K562 (cell line): ENCODE data around the gene LZTS3. TPM values are rescaled to one million over a fixed set of nuclear protein-coding genes. Genes with fewer than 3 reads are reported as not detected.

Experiments
- ATAC-seq: fragments of 200-7000 bp; cut with Tn5 transposase; 3 replicates; pipeline ENCODE4 v1.9.1; 2020; ENCODE audit warnings: moderate library complexity
- BruUV-seq: library from RNA; stranded (reverse); fragments of 400-500 nt; replicated peaks from 2 replicates; lab custom pipeline; 2021; lab: Mats Ljungman, UMichigan
- CTCF ChIA-PET: fragments of 300-600 bp; formaldehyde crosslinking; extraction: SDS; loops from one replicate; lab custom pipeline; 2021; ENCODE audit warnings: low intra/inter-chr PET ratio; lab: Yijun Ruan, JAX
- POLR2A ChIA-PET: fragments of 300-600, 350-650 bp; sonication (Branson Sonifier 250); formaldehyde crosslinking; extraction: SDS; loops from one replicate; lab custom pipeline; 2021; ENCODE audit warnings: antibody characterized with exemption, inconsistent platforms; lab: Yijun Ruan, JAX
- DNase-seq, 4 experiments: peaks; one replicate each; pipeline versions ENCODE4 v3.0.0 to v3.0.0-alpha.2; 2011 to 2018; ENCODE audit warnings: low spot score in 3 of 4, mixed read lengths in 3 of 4; ENCODE audit errors: extremely low read depth in 1 of 4
- FAIRE-seq: peaks from 2 replicates; lab custom pipeline; 2011; peaks lifted over from hg19 to GRCh38; lab: Jason Lieb, UNC
- H2AFZ ChIP-seq: 2 replicates; pipeline ENCODE4 v1.6.0; 2011; ENCODE audit warnings: low read depth, low read length, control low read depth, inconsistent platforms
- H3K27ac ChIP-seq: fragments of 200-600 bp; 3 replicates; pipeline ENCODE4 v1.8.0; 2011; ENCODE audit warnings: low read depth, mild to moderate bottlenecking, control low read depth, inconsistent platforms, low read length, moderate library complexity, mixed read lengths; ENCODE audit errors: extremely low read depth
- H3K27me3 ChIP-seq, 2 experiments: fragments of 300-600 bp in 1 of 2; 2 replicates in 1 of 2; 3 replicates in 1 of 2; pipeline versions ENCODE4 v1.6.0 to v1.8.0; 2011; ENCODE audit warnings: inconsistent platforms in 2 of 2, low read length in 2 of 2, mild to moderate bottlenecking in 1 of 2, mixed read lengths in 1 of 2, moderate library complexity in 1 of 2; ENCODE audit not compliant: control insufficient read depth in 2 of 2, insufficient read depth in 2 of 2
- H3K36me3 ChIP-seq: fragments of 300-600 bp; 3 replicates; pipeline ENCODE4 v1.8.0; 2011; ENCODE audit warnings: mild to moderate bottlenecking, low read length, inconsistent platforms; ENCODE audit not compliant: control insufficient read depth, insufficient read depth
- H3K4me1 ChIP-seq, 2 experiments: fragments of 200-600 bp in 1 of 2; replicated peaks in 1 of 2; 2 replicates in 1 of 2; 3 replicates in 1 of 2; pipeline versions ENCODE4 v1.5.1 to v1.8.0; 2011; ENCODE audit warnings: inconsistent platforms in 2 of 2, low read length in 2 of 2, mild to moderate bottlenecking in 1 of 2, mixed read lengths in 1 of 2, moderate library complexity in 1 of 2; ENCODE audit not compliant: control insufficient read depth in 2 of 2, insufficient read depth in 2 of 2
- H3K4me2 ChIP-seq: 2 replicates; pipeline ENCODE4 v1.6.1; 2011; ENCODE audit warnings: low read length, control low read depth, inconsistent platforms, mixed read lengths; ENCODE audit not compliant: insufficient read depth
- H3K4me3 ChIP-seq: fragments of 200-600 bp; sonication (generic), shearing (Covaris generic); 2 replicates; pipeline ENCODE4 v1.5.1; 2016; ENCODE audit warnings: control low read depth, inconsistent platforms
- H3K79me2 ChIP-seq: fragments of 200-600 bp; 3 replicates; pipeline ENCODE4 v1.8.0; 2011; ENCODE audit warnings: low read length, inconsistent platforms; ENCODE audit not compliant: control insufficient read depth, insufficient read depth
- H3K9ac ChIP-seq, 2 experiments: 2 replicates each; pipeline versions ENCODE4 v1.6.0 to v1.6.1; 2011; ENCODE audit warnings: low read depth in 2 of 2, low read length in 2 of 2, control low read depth in 1 of 2, inconsistent platforms in 1 of 2, mild to moderate bottlenecking in 1 of 2, mixed read lengths in 1 of 2; ENCODE audit not compliant: insufficient read depth in 1 of 2
- H3K9me1 ChIP-seq: one replicate; pipeline ENCODE4 v1.6.0; 2011; ENCODE audit warnings: inconsistent platforms, mild to moderate bottlenecking, low read length, moderate library complexity; ENCODE audit not compliant: control insufficient read depth, insufficient read depth
- H3K9me3 ChIP-seq: replicated peaks from 2 replicates; pipeline ENCODE4 v1.5.1; 2011; ENCODE audit warnings: low read depth, low read length, inconsistent platforms; ENCODE audit not compliant: control insufficient read depth, insufficient read depth
- H4K20me1 ChIP-seq: replicated peaks from 2 replicates; pipeline ENCODE4 v1.6.1; 2011; ENCODE audit warnings: low read length, inconsistent platforms, mixed read lengths; ENCODE audit not compliant: control insufficient read depth, insufficient read depth
- EGR1 ChIP-seq: fragments of 450-650 bp; conservative IDR thresholded peaks from 2 replicates; pipeline ENCODE4 v1.6.1; 2017; ENCODE audit warnings: mild to moderate bottlenecking
- EHMT2 ChIP-seq: fragments of 450-650 bp; IDR thresholded peaks from 2 replicates; pipeline ENCODE4 v1.6.1; 2018; ENCODE audit warnings: antibody characterized with exemption
- HMG20A ChIP-seq: fragments of 450-650 bp; formaldehyde crosslinking; conservative IDR thresholded peaks from 2 replicates; pipeline ENCODE4 v1.4.0; 2020; ENCODE audit warnings: mild to moderate bottlenecking, mixed read lengths
- MBD2 ChIP-seq: sonication (generic); IDR thresholded peaks from 2 replicates; pipeline ENCODE4 v1.6.1; 2016; ENCODE audit warnings: low read depth, borderline replicate concordance
- NFYB ChIP-seq: IDR thresholded peaks from 2 replicates; pipeline ENCODE4 v1.6.1; 2011; ENCODE audit warnings: mild to moderate bottlenecking, moderate library complexity; ENCODE audit not compliant: insufficient read length; ENCODE audit errors: extremely low read depth
- NONO ChIP-seq, 2 experiments: fragments of 200-400 bp in 1 of 2; fragments of 450-650 bp in 1 of 2; formaldehyde crosslinking in 1 of 2; IDR thresholded peaks; 2 replicates each; pipeline ENCODE4 v1.6.1; 2017; ENCODE audit warnings: low read depth in 2 of 2, mild to moderate bottlenecking in 2 of 2, moderate library complexity in 2 of 2, low read length in 1 of 2
- NRF1 ChIP-seq, 2 experiments: fragments of 450-650 bp; IDR thresholded peaks in 1 of 2; conservative IDR thresholded peaks in 1 of 2; 2 replicates each; pipeline ENCODE4 v1.6.1; 2014; ENCODE audit warnings: mild to moderate bottlenecking in 2 of 2
- POLR2AphosphoS2 ChIP-seq: IDR thresholded peaks from 2 replicates; pipeline ENCODE4 v1.6.1; 2012; ENCODE audit warnings: low read length, improper control_type of control experiment
- PRMT5 ChIP-seq: sonication (generic); formaldehyde crosslinking; IDR thresholded peaks from 2 replicates; pipeline ENCODE4 v1.5.0; 2020; ENCODE audit warnings: missing genetic modification reagents
- RUNX1 ChIP-seq: sonication (generic); IDR thresholded peaks from 2 replicates; pipeline ENCODE4 v1.6.1; 2016; ENCODE audit warnings: antibody characterized with exemption, low read depth
- SMAD2 ChIP-seq: fragments of 150-350 bp; IDR thresholded peaks from 2 replicates; pipeline ENCODE4 v1.6.1; 2014; ENCODE audit warnings: low read depth, mild to moderate bottlenecking, low read length
- SREBF2 ChIP-seq: sonication (generic); formaldehyde crosslinking; IDR thresholded peaks from 2 replicates; pipeline ENCODE4 v1.4.0; 2020; ENCODE audit warnings: mild to moderate bottlenecking, missing genetic modification reagents
- ZNF347 ChIP-seq: fragments of 450-650 bp; formaldehyde crosslinking; IDR thresholded peaks from 2 replicates; pipeline ENCODE4 v1.4.0; 2020; ENCODE audit warnings: low read depth, mild to moderate bottlenecking, moderate library complexity
- ZNF766 ChIP-seq: fragments of 200-800 bp; sonication (Bioruptor generic); conservative IDR thresholded peaks from 2 replicates; pipeline ENCODE4 v1.6.1; 2016; ENCODE audit warnings: missing genetic modification characterization, missing compliant biosample characterization
- WGBS: fragments of 100-300 bp; shearing (Covaris generic); methylation state at CpG from one replicate; pipeline ENCODE4 v1.1.6; 2016; ENCODE audit warnings: low coverage, mixed read lengths; ENCODE audit not compliant: insufficient coverage; ENCODE audit errors: missing lambda C conversion rate; 5-methylcytosine and 5-hydroxymethylcytosine counted together
- in situ Hi-C: fragments of 300-500 bp; cut with MboI; formaldehyde crosslinking; loops from 4 replicates; pipeline ENCODE4 v1.15.0; 2018; ENCODE audit warnings: inconsistent platforms, mixed read lengths
- intact Hi-C: fragments of 100-400 bp; cut with micrococcal nuclease; formaldehyde crosslinking; loops from 2 replicates; pipeline ENCODE4 v1.14.2; 2022
- polyA plus RNA-seq, 8 experiments: library from polyadenylated mRNA; depleted of rRNA in 4 of 8; stranded (reverse) in 5 of 8; unstranded in 3 of 8; fragments of >200 nt; fragmentation: Nextera tagmentation in 2 of 8; fragmentation: Illumina TruSeq in 1 of 8; extraction: Ambion mirVana in 2 of 8; extraction: Trizol in 1 of 8; gene quantifications; 2 replicates each; pipeline versions ENCODE4 v1.2.1 to v1.2.3, GENCODE V29; 2011 to 2014; ENCODE audit warnings: inconsistent platforms in 1 of 8, missing spikeins in 1 of 8
- total RNA-seq, 7 experiments: library from RNA; depleted of rRNA in 6 of 7; stranded (reverse); fragments of >200 nt in 6 of 7; fragmentation: Illumina TruSeq in 2 of 7; extraction: Trizol in 2 of 7; gene quantifications; 2 replicates each; pipeline versions ENCODE4 v1.2.1 to v1.2.3, GENCODE V29; 2011 to 2021; ENCODE audit warnings: low replicate concordance in 1 of 7
- TF ChIP-seq, protein P1 (sequence below): fragments of 450-650 bp; conservative IDR thresholded peaks from 2 replicates; pipeline ENCODE4 v1.6.1; 2016; ENCODE audit warnings: missing genetic modification characterization, low read depth, mild to moderate bottlenecking, missing compliant biosample characterization, moderate library complexity
- TF ChIP-seq, protein P2 (sequence below): fragments of 450-650 bp; IDR thresholded peaks from 2 replicates; pipeline ENCODE4 v1.6.1; 2018; ENCODE audit warnings: mild to moderate bottlenecking, low read depth; ENCODE audit not compliant: partially characterized antibody

LZTS3 gene
- total and polyA plus RNA-seq, 9 of the 15 experiments (the other 6 are each of a cell fraction or from before 2014, with no cell fraction given): 0.07 to 2.9 (median 2.0) TPM

- Histone ChIP-seq H3K27ac (no peak overlapping the region), H3K9ac (no peak overlapping the region), H3K9me1 (no peaks in the 10 kb centered on the region), H3K4me3 (no peak overlapping the region), H3K79me2 (no peaks in the 10 kb centered on the region), H3K27me3 (no peaks in the 10 kb centered on the region), H3K9me3 (no peaks in the 10 kb centered on the region), H3K4me2 (no peak overlapping the region), H3K36me3 (no peaks in the 10 kb centered on the region), H4K20me1 (no peaks in the 10 kb centered on the region), H3K4me1 (peaks cover 0 to 42% of the 10 kb centered on the region in 2 experiments; a peak in 3 of 5 replicates), H2AFZ (no peak overlapping the region)
- in situ Hi-C loops (no loop called here), intact Hi-C loops (no loop called here)
- ATAC-seq: no peak
- POLR2A ChIA-PET: no interaction called here
- FAIRE-seq: no peak
- TF ChIP-seq SMAD2 (no peak), ZNF766 (CRISPR knock-in tag) (no peak), NFYB (no peak), ZNF347 (CRISPR knock-in tag) (no peak), EHMT2 (no peak), HMG20A (CRISPR knock-in tag) (no peak), PRMT5 (CRISPR knock-in tag) (no peak), RUNX1 (no peak), EGR1 (no peak), MBD2 (no peak), SREBF2 (CRISPR knock-in tag) (no peak), NRF1 (conservative IDR thresholded peaks at IDR 0.05 in 1 of 2, IDR thresholded peaks at IDR 0.05 in 1 of 2) (no peak), POLR2AphosphoS2 (no peak), NONO (IDR thresholded peaks at IDR 0.05; ENCODE audit: low read depth in 2 of 2, low read length in 1 of 2) (no peak)
- TF ChIP-seq, protein P1, sequence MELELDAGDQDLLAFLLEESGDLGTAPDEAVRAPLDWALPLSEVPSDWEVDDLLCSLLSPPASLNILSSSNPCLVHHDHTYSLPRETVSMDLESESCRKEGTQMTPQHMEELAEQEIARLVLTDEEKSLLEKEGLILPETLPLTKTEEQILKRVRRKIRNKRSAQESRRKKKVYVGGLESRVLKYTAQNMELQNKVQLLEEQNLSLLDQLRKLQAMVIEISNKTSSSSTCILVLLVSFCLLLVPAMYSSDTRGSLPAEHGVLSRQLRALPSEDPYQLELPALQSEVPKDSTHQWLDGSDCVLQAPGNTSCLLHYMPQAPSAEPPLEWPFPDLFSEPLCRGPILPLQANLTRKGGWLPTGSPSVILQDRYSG (tag): no peak
- TF ChIP-seq, protein P2, sequence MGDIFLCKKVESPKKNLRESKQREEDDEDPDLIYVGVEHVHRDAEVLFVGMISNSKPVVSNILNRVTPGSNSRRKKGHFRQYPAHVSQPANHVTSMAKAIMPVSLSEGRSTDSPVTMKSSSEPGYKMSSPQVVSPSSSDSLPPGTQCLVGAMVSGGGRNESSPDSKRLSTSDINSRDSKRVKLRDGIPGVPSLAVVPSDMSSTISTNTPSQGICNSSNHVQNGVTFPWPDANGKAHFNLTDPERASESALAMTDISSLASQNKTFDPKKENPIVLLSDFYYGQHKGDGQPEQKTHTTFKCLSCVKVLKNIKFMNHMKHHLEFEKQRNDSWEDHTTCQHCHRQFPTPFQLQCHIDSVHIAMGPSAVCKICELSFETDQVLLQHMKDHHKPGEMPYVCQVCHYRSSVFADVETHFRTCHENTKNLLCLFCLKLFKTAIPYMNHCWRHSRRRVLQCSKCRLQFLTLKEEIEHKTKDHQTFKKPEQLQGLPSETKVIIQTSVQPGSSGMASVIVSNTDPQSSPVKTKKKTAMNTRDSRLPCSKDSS: no peak
- no TSS peak for BruUV-seq
- WGBS: 80% methylated on average over 4 of the region's 16 CpGs
- no peak for DNase-seq
- CTCF ChIA-PET: no interaction called here
Measured at GRCh38 chr20:3166913-3167342, 6.4 kb downstream of the LZTS3 start.
